GM19193 (cell line): ENCODE measurements around the gene TMEM41B.

Experiments used
- POLR2A ChIP-seq: IDR thresholded peaks from 4 replicates; pipeline ENCODE4 v1.6.1; 2011; ENCODE audit not compliant: insufficient read depth, insufficient read length; ENCODE audit errors: extremely low read depth

Gene TMEM41B, protein sequence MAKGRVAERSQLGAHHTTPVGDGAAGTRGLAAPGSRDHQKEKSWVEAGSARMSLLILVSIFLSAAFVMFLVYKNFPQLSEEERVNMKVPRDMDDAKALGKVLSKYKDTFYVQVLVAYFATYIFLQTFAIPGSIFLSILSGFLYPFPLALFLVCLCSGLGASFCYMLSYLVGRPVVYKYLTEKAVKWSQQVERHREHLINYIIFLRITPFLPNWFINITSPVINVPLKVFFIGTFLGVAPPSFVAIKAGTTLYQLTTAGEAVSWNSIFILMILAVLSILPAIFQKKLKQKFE

DNA sequence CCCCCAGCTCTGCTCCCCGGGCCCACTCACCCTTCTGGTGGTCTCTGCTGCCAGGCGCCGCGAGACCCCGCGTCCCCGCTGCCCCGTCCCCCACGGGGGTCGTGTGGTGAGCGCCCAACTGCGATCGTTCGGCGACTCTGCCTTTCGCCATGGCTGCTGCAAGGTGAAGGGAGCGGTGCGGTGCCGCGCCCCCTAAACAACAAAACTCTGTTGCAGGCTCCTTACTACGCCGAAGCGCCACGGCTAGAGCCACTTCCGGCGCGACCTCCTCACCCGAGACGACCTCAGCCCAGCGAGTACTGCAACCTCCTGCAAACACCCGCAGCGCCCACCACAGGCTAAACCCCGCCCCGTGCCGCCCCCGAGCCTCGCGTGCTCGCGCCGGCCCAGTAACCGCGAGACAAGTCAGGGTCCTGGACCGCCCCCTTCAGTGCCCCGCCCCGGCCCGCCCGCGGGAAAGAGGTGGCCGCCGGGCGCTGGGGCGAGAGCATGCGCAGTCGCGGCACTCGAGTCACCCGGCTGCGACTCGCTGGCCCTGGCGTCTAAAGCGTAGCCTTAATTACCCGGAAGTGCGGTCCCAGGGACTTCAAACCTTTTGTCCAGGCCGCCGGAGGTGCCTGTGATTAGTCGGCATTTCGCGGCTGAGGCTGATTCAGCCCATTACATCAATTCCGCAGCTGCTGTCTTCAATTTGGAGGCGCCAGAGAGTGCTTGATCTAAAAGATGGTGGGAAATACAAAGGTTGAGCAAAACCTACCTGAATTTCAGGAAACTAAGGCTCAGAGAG, at the start of gene TMEM41B:
Gene TMEM41B (minus strand): TSS at position 303 of the 787 bp plus-strand sequence. CDS start 152 bp downstream, at position 151.
- peak; percentile 83 for TF ChIP-seq POLR2A

- no peak for TF ChIP-seq POLR2A
Measured at GRCh38 chr11:9362393-9362863, 48.0 kb upstream of the TMEM41B start.

DNA sequence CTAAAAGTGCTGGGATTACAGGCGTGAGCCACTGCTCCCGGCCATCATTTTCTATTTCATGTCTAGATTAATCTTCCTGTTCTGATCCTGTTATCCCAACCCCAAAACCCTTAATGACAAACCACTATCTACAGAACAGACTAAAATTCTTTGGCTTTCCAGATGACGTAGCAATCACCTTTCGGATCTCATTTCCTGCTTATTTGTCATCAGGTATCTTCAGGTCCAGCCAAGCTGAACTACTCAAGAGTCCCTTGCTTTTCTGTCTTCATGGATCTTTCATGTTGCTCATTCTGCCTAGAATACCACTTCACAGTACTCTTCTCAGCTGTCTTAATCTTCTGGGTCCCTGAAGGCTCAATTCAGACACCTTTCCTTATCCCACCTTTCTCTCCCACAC, 42.6 kb upstream of the TMEM41B start:
- no peak for TF ChIP-seq POLR2A

DNA sequence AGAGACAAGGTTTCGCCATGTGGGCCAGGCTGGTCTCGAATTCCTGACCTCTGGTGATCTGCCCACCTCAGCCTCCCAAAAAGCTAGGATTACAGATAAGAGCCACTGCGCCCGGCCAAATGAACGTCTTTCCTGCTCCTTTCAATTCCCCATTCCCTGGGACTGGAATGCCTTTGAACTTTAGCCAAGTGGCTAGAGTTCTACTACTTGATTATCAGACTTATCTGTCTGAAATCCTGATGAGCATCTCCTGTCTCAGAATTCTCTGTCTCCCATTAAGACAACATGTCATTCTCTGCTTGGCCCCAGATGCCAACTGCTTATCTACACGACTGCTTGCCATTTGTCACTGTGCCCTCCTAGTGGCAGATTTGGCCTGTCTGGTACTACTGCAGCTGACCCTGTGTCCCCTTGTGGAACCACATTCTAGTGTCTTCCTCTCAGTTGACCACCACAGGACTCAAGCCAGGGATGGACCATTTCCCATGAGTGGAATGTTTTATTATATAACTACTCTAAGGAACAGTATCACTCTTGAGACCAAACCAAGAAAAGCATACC, 37.0 kb upstream of the TMEM41B start:
- TF ChIP-seq POLR2A: no peak

GRCh38 chr11:9347100-9347499, 32.7 kb upstream of the TMEM41B start:
- TF ChIP-seq POLR2A: no peak

DNA sequence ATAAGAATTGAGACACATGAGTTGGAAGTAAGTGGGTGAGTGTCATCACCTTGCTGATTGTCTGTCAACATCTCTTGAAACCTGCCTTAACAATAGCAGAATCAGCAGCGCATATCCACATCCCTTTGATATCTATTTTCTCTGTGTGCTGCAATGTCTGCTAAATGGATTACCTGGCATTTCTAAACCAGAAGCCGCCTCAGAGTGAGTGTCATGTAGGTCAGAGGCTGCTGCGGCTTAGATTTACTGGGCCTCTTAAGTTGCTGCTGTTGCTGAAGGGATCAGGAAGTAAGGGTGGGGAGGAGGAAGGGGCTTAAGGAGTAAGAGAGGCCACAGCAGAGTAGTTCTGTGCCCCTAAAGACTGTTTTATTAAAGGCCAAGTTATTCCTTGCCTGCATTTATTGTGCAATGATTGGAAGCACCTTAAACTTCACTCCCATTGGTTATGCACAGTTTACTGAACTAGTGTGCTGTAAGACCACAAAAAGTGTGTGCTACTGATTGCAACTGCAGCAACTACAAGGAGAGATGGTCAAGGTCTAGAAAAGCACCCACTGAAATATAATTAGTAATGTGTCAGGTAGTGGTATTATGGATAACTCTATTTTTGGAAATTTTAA, 29.8 kb upstream of the TMEM41B start:
- no peak for TF ChIP-seq POLR2A

DNA sequence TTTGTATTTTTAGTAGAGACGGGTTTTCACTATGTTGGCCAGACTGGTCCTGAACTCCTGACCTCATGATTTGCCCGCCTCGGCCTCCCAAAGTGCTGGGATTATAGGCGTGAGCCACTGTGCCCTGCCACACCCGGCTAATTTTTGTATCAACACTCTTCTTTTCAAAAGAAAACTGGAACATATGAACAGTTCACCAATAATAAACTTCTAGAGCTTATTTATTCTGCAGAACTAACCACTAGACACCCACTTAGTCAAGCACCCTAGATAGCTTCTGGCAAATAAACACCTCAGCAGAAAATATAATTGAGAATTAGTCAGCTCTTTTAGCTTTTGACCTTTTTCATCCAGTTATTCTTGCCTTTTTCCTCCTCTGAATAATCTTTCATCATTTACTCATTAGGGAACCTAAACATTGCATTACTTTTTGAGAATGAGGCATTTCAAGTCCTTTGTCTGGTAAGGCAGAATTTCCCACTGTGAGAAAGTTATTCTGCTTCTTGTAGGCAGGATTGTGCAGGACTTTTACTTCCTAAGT, 27.3 kb upstream of the TMEM41B start:
- TF ChIP-seq POLR2A: no peak

DNA sequence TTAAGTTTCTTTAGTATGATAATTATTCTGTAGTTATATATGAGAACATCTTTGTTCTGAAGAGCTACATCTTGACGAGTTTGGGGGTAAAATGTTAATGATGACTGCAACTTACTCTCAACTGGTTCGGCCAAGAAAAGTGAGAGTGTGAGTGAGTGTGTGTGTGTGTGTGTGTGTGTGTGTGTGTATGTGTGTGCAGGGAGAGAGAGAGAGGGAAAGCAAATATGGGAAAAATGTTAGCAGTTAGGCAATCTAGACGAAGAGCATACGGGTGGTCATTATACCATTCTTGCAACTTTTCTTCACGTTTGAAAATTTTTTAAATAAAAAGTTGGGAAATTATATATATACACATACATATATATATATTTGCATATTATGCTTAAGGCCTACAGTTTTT, 18.3 kb upstream of the TMEM41B start:
- no peak for TF ChIP-seq POLR2A

- no peak for TF ChIP-seq POLR2A
Measured at GRCh38 chr11:9330387-9331384, 16.3 kb upstream of the TMEM41B start.

DNA sequence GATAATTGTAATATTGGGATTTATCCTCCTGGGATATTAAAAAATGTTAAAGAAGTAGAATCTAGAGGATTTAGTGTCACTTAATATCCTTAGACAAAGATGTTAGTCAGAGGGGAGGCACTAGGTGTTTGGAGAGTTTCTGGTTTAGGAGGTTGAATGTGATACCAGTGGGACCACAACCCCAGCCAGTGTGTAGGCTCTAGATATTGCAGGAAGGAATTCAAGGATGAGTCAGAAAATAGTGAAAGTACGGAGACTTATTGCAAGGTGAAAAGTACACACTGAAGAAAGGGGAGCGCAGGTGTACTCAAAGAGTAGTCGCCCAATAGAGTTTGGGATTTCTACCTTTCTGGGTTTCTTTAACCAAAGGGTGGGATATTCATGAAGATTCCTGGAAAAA, 5.7 kb upstream of the TMEM41B start:
- TF ChIP-seq POLR2A: no peak

GRCh38 chr11:9316334-9316733, 1.9 kb upstream of the TMEM41B start:
- TF ChIP-seq POLR2A: no peak

DNA sequence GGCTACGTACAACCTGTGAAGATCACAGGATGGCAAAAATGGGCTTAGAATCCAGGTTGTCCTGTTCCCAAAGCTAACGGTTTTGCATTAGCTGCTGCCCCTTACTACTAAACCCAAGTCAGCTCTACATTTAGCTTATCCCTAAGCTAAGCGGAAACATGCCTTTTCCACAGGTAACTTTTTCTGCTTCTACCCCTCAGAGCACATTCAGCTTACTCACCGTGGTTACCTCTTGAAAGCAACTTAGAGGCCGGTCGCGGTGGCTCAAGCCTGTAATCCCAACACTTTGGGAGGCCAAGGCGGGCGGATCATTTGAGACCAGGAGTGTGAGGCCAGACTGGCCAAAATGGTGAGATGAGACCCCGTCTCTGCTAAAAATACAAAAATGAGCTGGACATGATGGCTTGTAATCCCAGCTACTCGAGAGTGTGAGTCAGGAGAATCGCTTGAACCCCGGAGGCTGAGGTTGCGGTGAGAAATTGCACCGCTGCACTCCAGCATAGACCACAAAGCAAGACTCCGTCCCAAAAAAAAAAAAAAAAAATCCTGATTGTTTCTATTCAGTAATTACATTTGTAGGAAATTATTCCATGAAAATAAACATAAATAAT, 790 bp upstream of the TMEM41B start:
- TF ChIP-seq POLR2A: no peak

DNA sequence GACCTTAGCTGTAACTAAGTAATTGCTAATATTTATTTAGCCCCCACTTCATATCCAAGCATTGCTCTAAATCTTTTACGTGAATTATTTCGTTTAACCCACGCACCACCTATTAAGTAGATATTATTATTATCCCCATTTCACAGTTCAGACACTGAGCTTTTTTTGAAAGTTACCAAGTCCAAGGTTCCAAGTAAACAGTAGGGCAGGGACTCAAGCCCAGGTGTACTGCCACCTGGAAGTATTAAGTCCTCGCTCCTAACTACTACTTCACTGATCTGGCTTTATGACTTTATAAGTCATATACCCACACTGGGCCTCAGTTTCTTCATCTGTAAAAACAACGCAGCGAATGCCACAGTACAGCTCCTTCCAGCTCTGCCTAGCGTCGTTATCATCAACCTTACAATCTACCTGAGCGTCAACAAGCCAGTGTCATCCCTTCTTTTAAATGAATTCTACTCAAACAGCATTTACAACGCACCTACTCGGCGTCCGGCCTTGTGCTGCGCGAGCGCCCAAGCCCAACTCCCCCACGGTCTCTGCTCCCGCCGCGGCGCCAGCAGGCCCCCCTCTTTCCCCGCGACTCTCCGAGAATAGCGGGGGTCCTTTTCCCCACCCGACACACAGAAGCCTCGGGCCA, 624 bp downstream of the TMEM41B start:
- no peak for TF ChIP-seq POLR2A
